Fibroblast of skin of left quadriceps (primary cell): ENCODE data around the gene EIF4G1.
"Not testable (repeated sequence)": the region's sequence is repeated elsewhere in the genome, so short reads cannot be mapped to it uniquely, and the experiment has no call there.

Experiments
- DNase-seq, 2 experiments: peaks; one replicate each; pipeline ENCODE4 v3.0.0-alpha.2; 2013; ENCODE audit warnings: low read depth in 2 of 2

Gene EIF4G1

DNA sequence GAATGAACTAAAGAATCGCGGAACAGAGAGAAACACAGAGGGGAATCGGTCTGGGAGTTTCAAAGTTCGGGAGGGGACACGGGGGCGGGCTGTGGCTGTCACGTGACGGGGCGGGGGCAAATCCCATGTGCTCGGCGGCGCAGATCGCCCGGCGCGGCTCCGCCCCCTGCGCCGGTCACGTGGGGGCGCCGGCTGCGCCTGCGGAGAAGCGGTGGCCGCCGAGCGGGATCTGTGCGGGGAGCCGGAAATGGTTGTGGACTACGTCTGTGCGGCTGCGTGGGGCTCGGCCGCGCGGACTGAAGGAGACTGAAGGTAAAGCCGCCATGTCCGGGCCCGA is at the start of gene EIF4G1:
Gene EIF4G1, plus strand, starts transcription at position 244 of the 337 bp plus-strand sequence. CDS start 1,191 bp downstream, outside the sequence.
- peak; percentile 84 to 85 for DNase-seq

GRCh38 chr3:184267249-184267648 is 47.2 kb upstream of the EIF4G1 start:
- not testable (repeated sequence) for DNase-seq

GRCh38 chr3:184272269-184272668 is 42.1 kb upstream of the EIF4G1 start:
- DNase-seq: no peak

- DNase-seq: no peak
Observed at GRCh38 chr3:184275381-184275701, 39.1 kb upstream of the EIF4G1 start.

DNA sequence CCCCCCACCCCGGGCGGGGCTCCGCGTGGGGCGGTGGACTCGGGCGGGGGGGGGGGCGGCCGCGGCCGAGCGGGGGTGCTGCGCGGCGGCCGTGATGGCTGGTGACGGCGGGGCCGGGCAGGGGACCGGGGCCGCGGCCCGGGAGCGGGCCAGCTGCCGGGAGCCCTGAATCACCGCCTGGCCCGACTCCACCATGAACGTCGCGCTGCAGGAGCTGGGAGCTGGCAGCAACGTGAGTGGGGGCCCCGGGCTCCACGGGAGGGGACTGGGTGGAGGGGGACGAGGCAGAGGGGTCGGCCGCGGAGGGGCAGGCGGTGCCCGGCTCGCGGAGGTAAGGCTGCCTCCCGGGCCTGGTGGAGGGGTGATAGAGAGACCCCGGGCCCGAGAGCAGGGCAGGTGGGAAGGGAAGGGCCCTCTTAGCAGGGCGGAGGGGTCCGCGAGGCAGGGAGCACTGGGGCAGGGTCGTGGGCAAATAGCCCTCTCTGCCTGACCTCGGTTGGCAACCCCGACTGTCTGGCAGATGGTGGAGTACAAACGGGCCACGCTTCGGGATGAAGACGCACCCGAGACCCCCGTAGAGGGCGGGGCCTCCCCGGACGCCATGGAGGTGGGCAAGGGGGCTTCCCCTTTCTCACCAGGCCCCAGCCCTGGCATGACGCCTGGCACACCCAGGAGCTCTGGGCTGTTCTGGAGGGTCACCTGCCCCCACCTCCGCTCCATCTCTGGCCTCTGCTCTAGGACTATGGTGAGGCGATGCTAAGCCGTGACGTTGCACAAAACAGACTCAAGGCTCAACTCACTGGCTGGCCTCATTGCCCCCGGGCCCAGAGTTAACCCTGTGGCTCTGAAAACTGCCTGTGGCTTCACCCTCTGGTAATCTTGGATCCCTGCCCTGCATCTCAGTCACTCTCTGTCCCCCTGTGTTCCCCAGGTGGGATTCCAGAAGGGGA is 38.2 kb upstream of the EIF4G1 start, which contains the start of gene ECE2:
Gene ECE2, plus strand, starts transcription at position 62 of the 950 bp plus-strand sequence. Its CDS starts 132 bp downstream, at position 194.
- DNase-seq: no peak

DNA sequence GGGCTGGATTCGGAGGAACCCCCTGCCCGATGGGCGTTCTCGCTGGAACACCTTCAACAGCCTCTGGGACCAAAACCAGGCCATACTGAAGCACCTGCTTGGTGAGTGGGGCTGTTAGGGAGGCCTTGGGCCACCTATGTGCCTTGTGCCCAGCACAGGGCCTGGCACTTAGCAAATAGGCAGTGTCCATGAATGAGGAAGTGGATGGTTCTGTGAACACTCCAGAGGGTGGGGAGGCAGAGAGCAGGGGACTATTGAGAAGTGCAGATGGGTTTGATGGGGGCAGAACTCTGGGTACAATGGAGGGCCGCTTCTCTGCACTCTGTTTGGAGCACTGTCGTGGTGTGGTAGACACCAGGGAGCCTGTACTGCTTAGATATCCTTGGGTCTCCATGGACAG is 37.0 kb upstream of the EIF4G1 start:
- no peak for DNase-seq

DNA sequence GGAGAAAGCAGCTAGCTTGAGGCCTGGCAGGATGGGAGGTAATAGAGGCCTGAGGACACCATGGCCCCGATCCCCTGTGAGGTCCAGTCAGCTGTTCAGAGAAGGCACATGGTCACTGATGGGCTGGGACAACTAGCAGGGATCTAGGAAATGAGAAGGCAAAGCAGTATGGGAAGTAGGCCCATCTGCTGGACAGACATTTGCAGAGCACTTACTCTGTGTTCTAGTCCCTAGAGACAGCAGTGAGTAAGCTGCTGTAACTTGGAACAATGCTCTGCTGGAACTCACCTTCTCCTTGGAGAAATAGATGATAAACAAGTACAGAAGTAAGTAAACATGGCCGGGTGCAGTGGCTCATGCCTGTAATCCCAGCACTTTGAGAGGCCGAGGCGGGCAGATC is 31.5 kb upstream of the EIF4G1 start:
- DNase-seq: no peak

GRCh38 chr3:184283681-184284080 is 30.7 kb upstream of the EIF4G1 start:
- no peak for DNase-seq

DNA sequence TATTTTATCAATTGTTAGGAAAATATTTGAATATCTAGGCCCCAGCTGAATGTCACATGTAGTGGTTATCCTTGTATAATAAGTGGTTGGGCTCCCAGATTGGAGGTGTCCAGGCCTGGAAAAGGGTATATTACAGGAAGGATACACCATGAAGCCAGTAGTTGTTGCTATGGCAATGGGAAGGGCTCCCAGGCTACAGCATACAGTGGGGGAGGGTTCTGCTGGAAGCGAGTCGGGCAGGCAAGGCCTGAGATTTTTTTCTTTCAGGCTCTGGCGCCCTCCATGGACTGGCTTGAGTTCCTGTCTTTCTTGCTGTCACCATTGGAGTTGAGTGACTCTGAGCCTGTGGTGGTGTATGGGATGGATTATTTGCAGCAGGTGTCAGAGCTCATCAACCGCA is 29.7 kb upstream of the EIF4G1 start:
- DNase-seq: peak; percentile 32 to 34

- DNase-seq: peak in 1 of 2 experiments; percentile 11
Observed at GRCh38 chr3:184289426-184289938, 24.9 kb upstream of the EIF4G1 start.

DNA sequence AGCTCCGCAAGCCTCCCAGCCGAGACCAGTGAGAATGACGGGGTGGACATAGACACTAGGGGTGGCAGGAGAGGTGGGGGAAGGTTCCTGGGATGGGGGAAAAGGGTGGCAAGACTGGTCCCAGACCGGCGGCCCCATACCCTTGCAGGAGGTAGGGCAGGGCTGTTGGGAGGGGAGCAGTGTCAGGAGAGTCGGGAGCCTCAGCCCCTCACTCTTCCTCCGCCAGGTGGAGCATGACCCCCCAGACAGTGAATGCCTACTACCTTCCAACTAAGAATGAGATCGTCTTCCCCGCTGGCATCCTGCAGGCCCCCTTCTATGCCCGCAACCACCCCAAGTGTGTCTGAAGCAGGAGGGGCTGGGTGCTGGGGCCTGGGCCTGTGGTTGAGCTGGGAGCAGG is 24.1 kb upstream of the EIF4G1 start:
- no peak for DNase-seq

GRCh38 chr3:184291044-184291737 is 23.2 kb upstream of the EIF4G1 start:
- DNase-seq: no peak

- no peak for DNase-seq
Observed at GRCh38 chr3:184291738-184292445, 22.5 kb upstream of the EIF4G1 start.

DNA sequence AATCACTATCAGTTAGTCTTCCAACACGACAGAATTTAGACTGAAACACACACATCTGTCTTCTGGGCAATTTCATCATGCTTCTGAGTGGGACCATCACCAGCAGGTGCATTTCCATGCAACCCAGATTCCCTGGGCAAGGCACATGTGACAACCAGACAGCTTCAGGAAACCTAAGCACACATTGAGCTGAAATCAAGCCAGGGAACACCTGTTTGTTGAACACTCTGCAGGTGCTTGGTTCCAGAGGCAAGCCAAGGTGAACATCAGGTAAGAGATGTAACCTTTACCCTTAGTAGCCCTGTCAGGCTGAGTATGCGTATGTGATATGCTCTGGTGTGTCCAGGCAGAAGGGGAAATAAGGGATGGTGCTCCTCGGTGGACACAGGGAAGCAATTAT is 18.6 kb upstream of the EIF4G1 start:
- DNase-seq: no peak

DNA sequence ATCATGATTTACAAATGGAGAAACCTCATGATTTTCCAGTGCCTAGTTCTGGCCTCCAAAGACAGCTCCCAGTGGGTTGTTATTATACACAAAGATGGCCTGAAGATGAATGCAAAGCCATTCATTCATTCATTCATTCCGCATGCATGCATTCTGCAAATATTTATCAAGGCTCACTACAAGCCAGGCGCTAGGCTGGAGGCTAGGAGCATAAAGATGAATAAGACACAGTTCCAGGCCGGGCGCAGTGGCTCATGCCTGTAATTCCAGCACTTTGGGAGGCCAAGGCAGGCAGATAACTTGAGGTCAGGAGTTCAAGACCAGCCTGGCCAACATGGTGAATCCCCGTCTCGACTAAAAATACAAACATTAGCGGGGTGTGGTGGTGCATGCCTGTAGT is 17.8 kb upstream of the EIF4G1 start:
- no peak for DNase-seq

GRCh38 chr3:184298759-184299487 is 15.5 kb upstream of the EIF4G1 start, which contains the start of gene PSMD2:
TSS of gene PSMD2 (plus strand) at chr3:184299241. CDS start at chr3:184299267, 26 bp downstream.
- DNase-seq: peak; percentile 93 to 94

DNA sequence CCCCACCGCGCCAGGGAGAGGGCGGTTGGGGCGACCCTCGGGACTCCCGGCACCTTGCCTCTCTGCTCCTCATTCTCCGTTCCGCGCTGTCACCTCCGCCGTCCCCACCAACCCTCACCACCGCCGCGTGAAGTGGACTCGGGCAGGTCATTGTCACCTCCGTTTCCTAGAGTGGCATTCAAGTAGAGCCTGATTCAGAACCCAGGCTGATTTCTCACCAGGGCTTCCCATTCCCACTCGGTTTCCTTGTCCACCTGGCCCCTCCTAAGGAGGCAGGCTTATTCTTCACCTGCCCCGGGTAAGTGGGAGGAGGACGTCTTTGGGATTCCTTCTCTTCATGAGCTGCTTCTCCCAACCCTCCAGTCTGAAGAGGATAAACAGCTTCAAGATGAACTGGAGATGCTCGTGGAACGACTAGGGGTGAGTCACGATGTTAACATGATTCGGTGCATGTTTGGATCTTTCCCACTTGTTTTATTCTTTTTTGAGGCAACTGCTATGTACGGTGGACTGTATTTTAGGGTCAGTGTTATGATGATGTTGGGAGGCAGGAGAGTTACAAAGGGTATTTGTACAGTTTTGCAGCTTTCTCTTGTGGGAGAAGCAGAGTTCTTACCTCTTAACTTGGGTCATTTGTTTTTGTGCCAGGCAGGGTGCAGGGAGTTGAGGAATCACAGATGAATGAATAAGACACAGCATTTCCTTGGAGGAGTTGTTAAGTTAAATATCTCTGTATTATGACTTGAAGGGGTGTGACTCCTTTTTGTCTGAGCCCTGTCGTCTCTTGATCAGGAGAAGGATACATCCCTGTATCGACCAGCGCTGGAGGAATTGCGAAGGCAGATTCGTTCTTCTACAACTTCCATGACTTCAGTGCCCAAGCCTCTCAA is 14.7 kb upstream of the EIF4G1 start:
- no peak for DNase-seq

DNA sequence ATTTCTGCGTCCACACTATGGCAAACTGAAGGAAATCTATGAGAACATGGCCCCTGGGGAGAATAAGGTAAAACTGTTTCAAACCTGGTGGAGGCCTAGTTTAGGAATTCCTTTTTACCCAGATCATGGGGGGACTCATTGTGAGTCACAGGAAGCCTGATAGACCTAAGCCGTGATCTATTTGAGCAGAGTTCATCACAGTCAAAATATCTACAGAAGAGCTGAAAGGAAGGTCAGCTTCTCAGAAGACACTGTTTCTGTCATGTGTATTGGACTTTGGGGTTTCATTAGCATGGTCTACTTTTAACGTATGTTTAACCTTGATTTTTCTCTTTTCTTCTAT is 14.1 kb upstream of the EIF4G1 start:
- DNase-seq: no peak

DNA sequence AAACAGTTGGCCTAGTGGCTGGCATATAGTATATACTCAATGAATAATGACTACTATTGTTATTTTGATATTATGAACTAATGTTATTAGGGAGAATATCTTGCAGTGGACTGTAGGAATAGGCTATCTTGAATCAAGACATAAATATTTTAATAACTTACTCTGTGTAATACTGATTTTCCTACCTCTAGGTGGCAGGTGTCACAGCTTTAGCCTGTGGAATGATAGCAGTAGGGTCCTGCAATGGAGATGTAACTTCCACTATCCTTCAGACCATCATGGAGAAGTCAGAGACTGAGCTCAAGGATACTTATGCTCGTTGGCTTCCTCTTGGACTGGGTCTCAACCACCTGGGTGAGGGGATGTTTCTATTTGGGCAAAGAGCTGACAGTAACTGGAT is 8.8 kb upstream of the EIF4G1 start:
- DNase-seq: no peak

DNA sequence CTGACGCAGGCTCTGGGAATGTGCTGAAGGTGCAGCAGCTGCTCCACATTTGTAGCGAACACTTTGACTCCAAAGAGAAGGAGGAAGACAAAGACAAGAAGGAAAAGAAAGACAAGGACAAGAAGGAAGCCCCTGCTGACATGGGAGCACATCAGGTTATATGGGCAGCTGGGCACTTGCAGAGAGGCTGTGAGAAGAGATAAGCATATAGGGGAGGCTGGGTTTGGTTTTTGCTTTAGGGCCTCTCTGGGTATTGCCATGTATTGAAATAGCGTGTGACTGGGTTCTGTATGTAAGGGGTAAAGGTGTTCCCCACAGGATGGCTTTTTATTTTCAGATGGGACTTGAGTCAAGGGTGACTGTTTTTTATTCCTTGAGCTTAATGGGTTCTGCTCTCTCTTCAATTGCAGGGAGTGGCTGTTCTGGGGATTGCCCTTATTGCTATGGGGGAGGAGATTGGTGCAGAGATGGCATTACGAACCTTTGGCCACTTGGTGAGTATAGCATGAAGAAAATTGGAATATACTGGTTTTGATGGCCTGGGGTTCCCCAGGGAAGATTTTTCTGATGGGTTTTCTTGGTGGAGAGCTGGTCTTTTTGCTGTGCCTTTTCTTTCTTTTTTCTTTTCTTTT is 7.9 kb upstream of the EIF4G1 start:
- no peak for DNase-seq
